ENCODE measurements around the gene SPSB2. TPM values are rescaled to one million over a fixed set of nuclear protein-coding genes. Genes with fewer than 3 reads are reported as not detected.

Gene SPSB2
- total and polyA plus RNA-seq, 2 donors, result 10.7 to 14.9 TPM

Other genes with a start within 250 kb of the SPSB2 start
- gene LPAR5, start 237.3 kb downstream of the SPSB2 start, total RNA-seq, result 2.4 TPM
- 3.2 TPM for gene LPAR5, start 237.3 kb downstream of the SPSB2 start, polyA plus RNA-seq
- 2.0 TPM for gene ACRBP, start 225.9 kb downstream of the SPSB2 start, total RNA-seq
- gene ACRBP, start 225.9 kb downstream of the SPSB2 start, polyA plus RNA-seq, result 10.5 TPM
- gene ING4, start 210.2 kb downstream of the SPSB2 start, total RNA-seq, result 74.0 TPM
- 70.0 TPM for gene ING4, start 210.2 kb downstream of the SPSB2 start, polyA plus RNA-seq
- gene ZNF384, start 183.9 kb downstream of the SPSB2 start, total RNA-seq, result 17.2 TPM
- 39.3 TPM for gene ZNF384, start 183.9 kb downstream of the SPSB2 start, polyA plus RNA-seq
- 0.09 TPM for gene PIANP, start 172.5 kb downstream of the SPSB2 start, total RNA-seq
- 0.23 TPM for gene PIANP, start 172.5 kb downstream of the SPSB2 start, polyA plus RNA-seq
- gene COPS7A, start 149.3 kb downstream of the SPSB2 start, total RNA-seq, result 28.0 TPM
- 39.8 TPM for gene COPS7A, start 149.3 kb downstream of the SPSB2 start, polyA plus RNA-seq
- 69.5 TPM for gene MLF2, start 120.2 kb downstream of the SPSB2 start, total RNA-seq
- 131 TPM for gene MLF2, start 120.2 kb downstream of the SPSB2 start, polyA plus RNA-seq
- 21.9 TPM for gene PTMS, start 106.9 kb downstream of the SPSB2 start, total RNA-seq
- gene PTMS, start 106.9 kb downstream of the SPSB2 start, polyA plus RNA-seq, result 186 TPM
- gene LAG3, start 100.8 kb downstream of the SPSB2 start, total RNA-seq, result 1.5 TPM
- 4.8 TPM for gene LAG3, start 100.8 kb downstream of the SPSB2 start, polyA plus RNA-seq
- gene CD4, start 83.8 kb downstream of the SPSB2 start, total RNA-seq, result 91.9 TPM
- gene CD4, start 83.8 kb downstream of the SPSB2 start, polyA plus RNA-seq, result 50.9 TPM
- 1.4 TPM for gene GPR162, start 51.5 kb downstream of the SPSB2 start, total RNA-seq
- 4.4 TPM for gene GPR162, start 51.5 kb downstream of the SPSB2 start, polyA plus RNA-seq
- gene P3H3, start 44.9 kb downstream of the SPSB2 start, total RNA-seq, result 1.0 TPM
- gene P3H3, start 44.9 kb downstream of the SPSB2 start, polyA plus RNA-seq, result 4.4 TPM
- gene GNB3, start 32.4 kb downstream of the SPSB2 start, total RNA-seq, result 0.14 TPM
- 1.3 TPM for gene GNB3, start 32.4 kb downstream of the SPSB2 start, polyA plus RNA-seq
- 44.3 TPM for gene CDCA3, start 22.0 kb downstream of the SPSB2 start, total RNA-seq
- 5.9 TPM for gene CDCA3, start 22.0 kb downstream of the SPSB2 start, polyA plus RNA-seq
- 61.1 TPM for gene USP5, start 21.2 kb downstream of the SPSB2 start, total RNA-seq
- 32.2 TPM for gene USP5, start 21.2 kb downstream of the SPSB2 start, polyA plus RNA-seq
- gene TPI1, start 5.8 kb downstream of the SPSB2 start, total RNA-seq, result 628 TPM
- 282 TPM for gene TPI1, start 5.8 kb downstream of the SPSB2 start, polyA plus RNA-seq
- 6.2 TPM for gene LRRC23, start 31.5 kb upstream of the SPSB2 start, total RNA-seq
- gene LRRC23, start 31.5 kb upstream of the SPSB2 start, polyA plus RNA-seq, result 11.5 TPM
- gene ENO2, start 41.3 kb upstream of the SPSB2 start, total RNA-seq, result 12.1 TPM
- gene ENO2, start 41.3 kb upstream of the SPSB2 start, polyA plus RNA-seq, result 29.3 TPM
- gene ATN1, start 54.7 kb upstream of the SPSB2 start, total RNA-seq, result 1.6 TPM
- gene ATN1, start 54.7 kb upstream of the SPSB2 start, polyA plus RNA-seq, result 30.3 TPM
- gene RNU7-1, start 70.5 kb upstream of the SPSB2 start, total RNA-seq, result not detected
- not detected for gene RNU7-1, start 70.5 kb upstream of the SPSB2 start, polyA plus RNA-seq
- gene C12orf57, start 70.7 kb upstream of the SPSB2 start, total RNA-seq, result 446 TPM
- gene C12orf57, start 70.7 kb upstream of the SPSB2 start, polyA plus RNA-seq, result 421 TPM
- 147 TPM for gene PTPN6, start 78.1 kb upstream of the SPSB2 start, total RNA-seq
- gene PTPN6, start 78.1 kb upstream of the SPSB2 start, polyA plus RNA-seq, result 213 TPM
- gene PHB2, start 97.4 kb upstream of the SPSB2 start, total RNA-seq, result 288 TPM
- gene PHB2, start 97.4 kb upstream of the SPSB2 start, polyA plus RNA-seq, result 149 TPM
- 56.2 TPM for gene EMG1, start 97.6 kb upstream of the SPSB2 start, total RNA-seq
- 27.6 TPM for gene EMG1, start 97.6 kb upstream of the SPSB2 start, polyA plus RNA-seq
- gene LPCAT3, start 145.2 kb upstream of the SPSB2 start, total RNA-seq, result 16.1 TPM
- gene LPCAT3, start 145.2 kb upstream of the SPSB2 start, polyA plus RNA-seq, result 28.2 TPM
- 74.2 TPM for gene C1S, start 187.4 kb upstream of the SPSB2 start, total RNA-seq
- gene C1S, start 187.4 kb upstream of the SPSB2 start, polyA plus RNA-seq, result 196 TPM
- gene C1R, start 219.1 kb upstream of the SPSB2 start, total RNA-seq, result 51.5 TPM
- gene C1R, start 219.1 kb upstream of the SPSB2 start, polyA plus RNA-seq, result 149 TPM
- 17.4 TPM for gene C1RL, start 235.9 kb upstream of the SPSB2 start, total RNA-seq
- gene C1RL, start 235.9 kb upstream of the SPSB2 start, polyA plus RNA-seq, result 54.8 TPM